H1 (cell line): ENCODE results near the gene SYVN1.

Experiments used
- ASH2L ChIP-seq: fragments of 200-600, 300-600 bp; sonication (generic); IDR thresholded peaks from one replicate; pipeline ENCODE4 v1.7.1; 2017; ENCODE audit warnings: low read length
- EZH2 ChIP-seq: fragments of 200-600 bp; sonication (generic); IDR thresholded peaks from 2 replicates; pipeline ENCODE4 v1.7.1; 2012; ENCODE audit warnings: low read depth, mild to moderate bottlenecking, moderate library complexity, low read length, inconsistent platforms; ENCODE audit not compliant: severe bottlenecking

GRCh38 chr11:65165410-65166317 is 31.3 kb upstream of the SYVN1 start:
- TF ChIP-seq EZH2 (no peak), ASH2L (no peak)
